ENCODE results near the gene PTPN2.

Gene PTPN2

DNA sequence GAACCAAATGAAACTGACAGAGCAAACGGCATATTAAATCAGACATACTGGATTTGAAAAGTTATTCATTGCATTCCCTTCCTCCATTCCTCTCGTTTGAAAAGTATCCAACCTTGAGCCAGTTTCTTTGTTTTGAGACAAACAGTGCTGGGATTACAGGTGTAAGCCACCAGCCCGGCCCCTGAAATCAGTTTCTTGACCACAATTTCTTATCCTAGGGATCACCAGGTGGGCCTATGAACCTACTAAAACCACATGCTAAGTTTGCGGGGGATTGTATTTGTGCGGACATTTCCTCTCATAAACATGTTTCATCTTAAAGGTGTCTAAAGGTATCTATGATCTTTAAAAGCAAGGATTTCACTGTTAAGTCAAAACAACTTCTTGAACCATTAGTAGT lies 11.6 kb downstream of the PTPN2 start:
- Histone ChIP-seq H3K4ac (ENCODE audit: low read length) (no peak overlapping the region), H2AFZ (ENCODE audit: low read length) (no peak overlapping the region), H3K23ac (ENCODE audit: low read depth, low read length, poor library complexity) (no peak overlapping the region), H3K9ac (ENCODE audit: low read depth, low read length, poor library complexity) (no peak overlapping the region), H3K18ac (ENCODE audit: low read length) (no peak overlapping the region), H2BK15ac (ENCODE audit: low read length) (no peak overlapping the region), H3K14ac (ENCODE audit: low read length) (no peak overlapping the region), H3K4me3 (ENCODE audit: low read length in 2 of 2) (no peak overlapping the region), H2BK120ac (ENCODE audit: low read depth, low read length) (no peak overlapping the region), H2BK12ac (ENCODE audit: low read length) (no peak overlapping the region), H3K27me3 (ENCODE audit: control insufficient read depth in 3 of 3, insufficient read depth in 3 of 3, low read depth in 1 of 3, low read length in 3 of 3) (no peaks in the 10 kb centered on the region), H3K9me3 (replicated peaks in 1 of 2; ENCODE audit: control insufficient read depth in 2 of 2, insufficient read depth in 1 of 2, low read depth in 1 of 2, low read length in 2 of 2) (peaks cover 3 to 8% of the 10 kb centered on the region in 2 donors), H4K91ac (ENCODE audit: low read depth, low read length, poor library complexity) (no peak overlapping the region), H3K4me2 (ENCODE audit: insufficient read depth, low read length, poor library complexity, severe bottlenecking) (no peak overlapping the region), H3K79me1 (ENCODE audit: low read depth, low read length) (peaks cover 5% of the 10 kb centered on the region), H3K27ac (replicated peaks; ENCODE audit: low read length) (no peak overlapping the region), H3K36me3 (replicated peaks in 1 of 2; ENCODE audit: control insufficient read depth in 2 of 2, insufficient read depth in 2 of 2, low read length in 2 of 2) (no peaks in the 10 kb centered on the region), H3K4me1 (ENCODE audit: control insufficient read depth in 2 of 2, insufficient read depth in 1 of 2, low read depth in 1 of 2, low read length in 2 of 2) (no peaks in the 10 kb centered on the region), H2BK5ac (ENCODE audit: low read length) (no peak overlapping the region), H2AK5ac (ENCODE audit: low read depth, low read length) (no peak overlapping the region), H4K8ac (ENCODE audit: low read depth, low read length) (no peak overlapping the region)
- no peak for DNase-seq (ENCODE audit: low spot score)
- no CpG with 5 or more reads among the region's 5 CpGs for WGBS, 2 donors (ENCODE audit: extremely low coverage in 2 of 2, insufficient read length in 2 of 2, insufficient replicate concordance in 1 of 2)

GRCh38 chr18:12868576-12868975 lies 15.5 kb downstream of the PTPN2 start:
- Histone ChIP-seq H3K4me3 (ENCODE audit: low read length in 2 of 2) (no peak overlapping the region), H2BK12ac (ENCODE audit: low read length) (no peak overlapping the region)
- WGBS, 2 donors (ENCODE audit: extremely low coverage in 2 of 2, insufficient read length in 2 of 2, insufficient replicate concordance in 1 of 2): no CpG with 5 or more reads among the region's 12 CpGs

GRCh38 chr18:12867441-12868123 lies 16.5 kb downstream of the PTPN2 start:
- Histone ChIP-seq H2BK15ac (ENCODE audit: low read length) (no peak overlapping the region), H3K4ac (ENCODE audit: low read length) (no peak overlapping the region), H3K79me1 (ENCODE audit: low read depth, low read length) (peaks cover 2% of the 10 kb centered on the region), H3K14ac (ENCODE audit: low read length) (no peak overlapping the region), H3K9ac (ENCODE audit: low read depth, low read length, poor library complexity) (no peak overlapping the region), H2BK5ac (ENCODE audit: low read length) (no peak overlapping the region), H4K91ac (ENCODE audit: low read depth, low read length, poor library complexity) (no peak overlapping the region), H4K8ac (ENCODE audit: low read depth, low read length) (no peak overlapping the region), H3K4me2 (ENCODE audit: insufficient read depth, low read length, poor library complexity, severe bottlenecking) (no peak overlapping the region), H2AK5ac (ENCODE audit: low read depth, low read length) (no peak overlapping the region), H3K4me3 (ENCODE audit: low read length in 2 of 2) (no peak overlapping the region), H2AFZ (ENCODE audit: low read length) (no peak overlapping the region), H3K18ac (ENCODE audit: low read length) (no peak overlapping the region), H2BK12ac (ENCODE audit: low read length) (no peak overlapping the region), H3K4me1 (ENCODE audit: control insufficient read depth in 2 of 2, insufficient read depth in 1 of 2, low read depth in 1 of 2, low read length in 2 of 2) (peaks cover 0 to under 1% of the 10 kb centered on the region in 2 donors), H2BK120ac (ENCODE audit: low read depth, low read length) (no peak overlapping the region), H3K36me3 (replicated peaks in 1 of 2; ENCODE audit: control insufficient read depth in 2 of 2, insufficient read depth in 2 of 2, low read length in 2 of 2) (no peaks in the 10 kb centered on the region), H3K27ac (replicated peaks; ENCODE audit: low read length) (no peak overlapping the region), H3K9me3 (replicated peaks in 1 of 2; ENCODE audit: control insufficient read depth in 2 of 2, insufficient read depth in 1 of 2, low read depth in 1 of 2, low read length in 2 of 2) (peaks cover 0 to 3% of the 10 kb centered on the region in 2 donors), H3K23ac (ENCODE audit: low read depth, low read length, poor library complexity) (no peak overlapping the region), H3K27me3 (ENCODE audit: control insufficient read depth in 3 of 3, insufficient read depth in 3 of 3, low read depth in 1 of 3, low read length in 3 of 3) (no peaks in the 10 kb centered on the region)
- no CpG with 5 or more reads among the region's 7 CpGs for WGBS, 2 donors (ENCODE audit: extremely low coverage in 2 of 2, insufficient read length in 2 of 2, insufficient replicate concordance in 1 of 2)
- DNase-seq (ENCODE audit: low spot score): no peak

More at GRCh38 chr18:12868576-12868975, 15.5 kb downstream of the PTPN2 start:
- Histone ChIP-seq H4K8ac (ENCODE audit: low read depth, low read length) (no peak overlapping the region), H2AFZ (ENCODE audit: low read length) (no peak overlapping the region), H3K23ac (ENCODE audit: low read depth, low read length, poor library complexity) (no peak overlapping the region), H3K14ac (ENCODE audit: low read length) (no peak overlapping the region), H3K4me1 (ENCODE audit: control insufficient read depth in 2 of 2, insufficient read depth in 1 of 2, low read depth in 1 of 2, low read length in 2 of 2) (no peaks in the 10 kb centered on the region), H3K4me2 (ENCODE audit: insufficient read depth, low read length, poor library complexity, severe bottlenecking) (no peak overlapping the region), H2AK5ac (ENCODE audit: low read depth, low read length) (no peak overlapping the region), H3K27ac (replicated peaks; ENCODE audit: low read length) (no peak overlapping the region), H2BK5ac (ENCODE audit: low read length) (no peak overlapping the region), H3K4ac (ENCODE audit: low read length) (no peak overlapping the region), H3K9me3 (replicated peaks in 1 of 2; ENCODE audit: control insufficient read depth in 2 of 2, insufficient read depth in 1 of 2, low read depth in 1 of 2, low read length in 2 of 2) (peaks cover 0 to 3% of the 10 kb centered on the region in 2 donors), H3K36me3 (replicated peaks in 1 of 2; ENCODE audit: control insufficient read depth in 2 of 2, insufficient read depth in 2 of 2, low read length in 2 of 2) (no peaks in the 10 kb centered on the region), H4K91ac (ENCODE audit: low read depth, low read length, poor library complexity) (no peak overlapping the region), H3K79me1 (ENCODE audit: low read depth, low read length) (peaks cover 2% of the 10 kb centered on the region), H2BK120ac (ENCODE audit: low read depth, low read length) (no peak overlapping the region), H2BK15ac (ENCODE audit: low read length) (no peak overlapping the region), H3K9ac (ENCODE audit: low read depth, low read length, poor library complexity) (no peak overlapping the region), H3K27me3 (ENCODE audit: control insufficient read depth in 3 of 3, insufficient read depth in 3 of 3, low read depth in 1 of 3, low read length in 3 of 3) (no peaks in the 10 kb centered on the region), H3K18ac (ENCODE audit: low read length) (no peak overlapping the region)
- DNase-seq (ENCODE audit: low spot score): no peak

- no CpG with 5 or more reads among the region's 3 CpGs for WGBS, 2 donors (ENCODE audit: extremely low coverage in 2 of 2, insufficient read length in 2 of 2, insufficient replicate concordance in 1 of 2)
- H3K27ac ChIP-seq (replicated peaks; ENCODE audit: low read length): no peak overlapping the region
Measured at GRCh38 chr18:12863687-12864216, 20.3 kb downstream of the PTPN2 start.

More at GRCh38 chr18:12863687-12864216, 20.3 kb downstream of the PTPN2 start:
- H3K36me3 ChIP-seq (replicated peaks in 1 of 2; ENCODE audit: control insufficient read depth in 2 of 2, insufficient read depth in 2 of 2, low read length in 2 of 2): no peaks in the 10 kb centered on the region
- no peaks in the 10 kb centered on the region for H3K27me3 ChIP-seq (ENCODE audit: control insufficient read depth in 3 of 3, insufficient read depth in 3 of 3, low read depth in 1 of 3, low read length in 3 of 3)
- H3K4ac ChIP-seq (ENCODE audit: low read length): no peak overlapping the region
- no peak overlapping the region for H2BK15ac ChIP-seq (ENCODE audit: low read length)
- H3K4me2 ChIP-seq (ENCODE audit: insufficient read depth, low read length, poor library complexity, severe bottlenecking): no peak overlapping the region
- no peak overlapping the region for H2BK120ac ChIP-seq (ENCODE audit: low read depth, low read length)
- H2BK12ac ChIP-seq (ENCODE audit: low read length): no peak overlapping the region
- H2BK5ac ChIP-seq (ENCODE audit: low read length): no peak overlapping the region
- H3K14ac ChIP-seq (ENCODE audit: low read length): no peak overlapping the region
- H3K4me1 ChIP-seq (ENCODE audit: control insufficient read depth in 2 of 2, insufficient read depth in 1 of 2, low read depth in 1 of 2, low read length in 2 of 2): peaks cover 0 to 4% of the 10 kb centered on the region in 2 donors
- DNase-seq (ENCODE audit: low spot score): no peak
- H3K9me3 ChIP-seq (replicated peaks in 1 of 2; ENCODE audit: control insufficient read depth in 2 of 2, insufficient read depth in 1 of 2, low read depth in 1 of 2, low read length in 2 of 2): no peaks in the 10 kb centered on the region
- no peaks in the 10 kb centered on the region for H3K79me1 ChIP-seq (ENCODE audit: low read depth, low read length)
- H3K9ac ChIP-seq (ENCODE audit: low read depth, low read length, poor library complexity): no peak overlapping the region
- no peak overlapping the region for H4K8ac ChIP-seq (ENCODE audit: low read depth, low read length)
- H2AK5ac ChIP-seq (ENCODE audit: low read depth, low read length): no peak overlapping the region
- H4K91ac ChIP-seq (ENCODE audit: low read depth, low read length, poor library complexity): no peak overlapping the region
- H3K4me3 ChIP-seq (ENCODE audit: low read length in 2 of 2): no peak overlapping the region
- no peak overlapping the region for H3K18ac ChIP-seq (ENCODE audit: low read length)
- H2AFZ ChIP-seq (ENCODE audit: low read length): no peak overlapping the region
- H3K23ac ChIP-seq (ENCODE audit: low read depth, low read length, poor library complexity): no peak overlapping the region
